K562 (cell line): ENCODE data around the gene HDAC6. TPM values are rescaled to one million over a fixed set of nuclear protein-coding genes. Genes with fewer than 3 reads are reported as not detected.

Experiments
- BCL6 ChIP-seq: fragments of 250-450 bp; sonication (Bioruptor Pico); IDR thresholded peaks from 2 replicates; pipeline ENCODE4 v1.4.0; 2020
- ELF1 ChIP-seq: fragments of 200-800 bp; sonication (Bioruptor generic); IDR thresholded peaks from 2 replicates; pipeline ENCODE4 v1.6.1; 2016; ENCODE audit warnings: missing genetic modification characterization, missing compliant biosample characterization
- SIN3B ChIP-seq: fragments of 450-650 bp; IDR thresholded peaks from 2 replicates; pipeline ENCODE4 v1.6.1; 2017; ENCODE audit warnings: low read depth, mild to moderate bottlenecking, moderate library complexity
- ZBTB11 ChIP-seq, 3 experiments: fragments of 200-800 bp in 1 of 3; fragments of 250-450 bp in 1 of 3; fragments of 450-650 bp in 1 of 3; sonication (Bioruptor Pico) in 1 of 3; sonication (Bioruptor generic) in 1 of 3; formaldehyde crosslinking in 1 of 3; IDR thresholded peaks; 2 replicates each; pipeline versions ENCODE4 v1.6.1 to v1.8.0; 2016 to 2022; ENCODE audit warnings: mild to moderate bottlenecking in 2 of 3, missing genetic modification characterization in 2 of 3, missing compliant biosample characterization in 1 of 3, moderate library complexity in 1 of 3
- polyA plus RNA-seq, 8 experiments: library from polyadenylated mRNA; depleted of rRNA in 4 of 8; stranded (reverse) in 5 of 8; unstranded in 3 of 8; fragments of >200 nt; fragmentation: Nextera tagmentation in 2 of 8; fragmentation: Illumina TruSeq in 1 of 8; extraction: Ambion mirVana in 2 of 8; extraction: Trizol in 1 of 8; gene quantifications; 2 replicates each; pipeline versions ENCODE4 v1.2.1 to v1.2.3, GENCODE V29; 2011 to 2014; ENCODE audit warnings: inconsistent platforms in 1 of 8, missing spikeins in 1 of 8
- total RNA-seq, 7 experiments: library from RNA; depleted of rRNA in 6 of 7; stranded (reverse); fragments of >200 nt in 6 of 7; fragmentation: Illumina TruSeq in 2 of 7; extraction: Trizol in 2 of 7; gene quantifications; 2 replicates each; pipeline versions ENCODE4 v1.2.1 to v1.2.3, GENCODE V29; 2011 to 2021; ENCODE audit warnings: low replicate concordance in 1 of 7
- TF ChIP-seq, protein P1 (sequence below): fragments of 450-650 bp; formaldehyde crosslinking; IDR thresholded peaks from 2 replicates; pipeline ENCODE4 v1.4.0; 2020; ENCODE audit warnings: mild to moderate bottlenecking, moderate library complexity
- TF ChIP-seq, protein P2 (sequence below): IDR thresholded peaks from 3 replicates; pipeline ENCODE4 v1.6.1; 2011; ENCODE audit warnings: borderline replicate concordance, mild to moderate bottlenecking, moderate library complexity; ENCODE audit not compliant: insufficient read length; ENCODE audit errors: extremely low read depth

The HDAC6 gene
- total and polyA plus RNA-seq, 9 of the 15 experiments (the other 6 are each of a cell fraction or from before 2014, with no cell fraction given), result 29.9 to 101 (median 71.2) TPM

- TF ChIP-seq, protein P1, sequence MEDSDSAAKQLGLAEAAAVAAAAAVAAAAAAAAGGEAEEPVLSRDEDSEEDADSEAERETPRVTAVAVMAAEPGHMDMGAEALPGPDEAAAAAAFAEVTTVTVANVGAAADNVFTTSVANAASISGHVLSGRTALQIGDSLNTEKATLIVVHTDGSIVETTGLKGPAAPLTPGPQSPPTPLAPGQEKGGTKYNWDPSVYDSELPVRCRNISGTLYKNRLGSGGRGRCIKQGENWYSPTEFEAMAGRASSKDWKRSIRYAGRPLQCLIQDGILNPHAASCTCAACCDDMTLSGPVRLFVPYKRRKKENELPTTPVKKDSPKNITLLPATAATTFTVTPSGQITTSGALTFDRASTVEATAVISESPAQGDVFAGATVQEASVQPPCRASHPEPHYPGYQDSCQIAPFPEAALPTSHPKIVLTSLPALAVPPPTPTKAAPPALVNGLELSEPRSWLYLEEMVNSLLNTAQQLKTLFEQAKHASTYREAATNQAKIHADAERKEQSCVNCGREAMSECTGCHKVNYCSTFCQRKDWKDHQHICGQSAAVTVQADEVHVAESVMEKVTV (CRISPR knock-in tag), result no peak
- TF ChIP-seq, protein P2, sequence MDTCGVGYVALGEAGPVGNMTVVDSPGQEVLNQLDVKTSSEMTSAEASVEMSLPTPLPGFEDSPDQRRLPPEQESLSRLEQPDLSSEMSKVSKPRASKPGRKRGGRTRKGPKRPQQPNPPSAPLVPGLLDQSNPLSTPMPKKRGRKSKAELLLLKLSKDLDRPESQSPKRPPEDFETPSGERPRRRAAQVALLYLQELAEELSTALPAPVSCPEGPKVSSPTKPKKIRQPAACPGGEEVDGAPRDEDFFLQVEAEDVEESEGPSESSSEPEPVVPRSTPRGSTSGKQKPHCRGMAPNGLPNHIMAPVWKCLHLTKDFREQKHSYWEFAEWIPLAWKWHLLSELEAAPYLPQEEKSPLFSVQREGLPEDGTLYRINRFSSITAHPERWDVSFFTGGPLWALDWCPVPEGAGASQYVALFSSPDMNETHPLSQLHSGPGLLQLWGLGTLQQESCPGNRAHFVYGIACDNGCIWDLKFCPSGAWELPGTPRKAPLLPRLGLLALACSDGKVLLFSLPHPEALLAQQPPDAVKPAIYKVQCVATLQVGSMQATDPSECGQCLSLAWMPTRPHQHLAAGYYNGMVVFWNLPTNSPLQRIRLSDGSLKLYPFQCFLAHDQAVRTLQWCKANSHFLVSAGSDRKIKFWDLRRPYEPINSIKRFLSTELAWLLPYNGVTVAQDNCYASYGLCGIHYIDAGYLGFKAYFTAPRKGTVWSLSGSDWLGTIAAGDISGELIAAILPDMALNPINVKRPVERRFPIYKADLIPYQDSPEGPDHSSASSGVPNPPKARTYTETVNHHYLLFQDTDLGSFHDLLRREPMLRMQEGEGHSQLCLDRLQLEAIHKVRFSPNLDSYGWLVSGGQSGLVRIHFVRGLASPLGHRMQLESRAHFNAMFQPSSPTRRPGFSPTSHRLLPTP, result no peak
- TF ChIP-seq ELF1 (tag) (no peak), BCL6 (no peak), ZBTB11 (CRISPR knock-in tag; IDR thresholded peaks at IDR 0.05) (no peak), SIN3B (no peak)
- TF ChIP-seq, all 486 proteins: peak for 0
These were observed 22.2 kb downstream of the HDAC6 start (continued) for GRCh38 chrX:48824066-48824465.
